Measurements from ENCODE around the gene RHOF.

DNA sequence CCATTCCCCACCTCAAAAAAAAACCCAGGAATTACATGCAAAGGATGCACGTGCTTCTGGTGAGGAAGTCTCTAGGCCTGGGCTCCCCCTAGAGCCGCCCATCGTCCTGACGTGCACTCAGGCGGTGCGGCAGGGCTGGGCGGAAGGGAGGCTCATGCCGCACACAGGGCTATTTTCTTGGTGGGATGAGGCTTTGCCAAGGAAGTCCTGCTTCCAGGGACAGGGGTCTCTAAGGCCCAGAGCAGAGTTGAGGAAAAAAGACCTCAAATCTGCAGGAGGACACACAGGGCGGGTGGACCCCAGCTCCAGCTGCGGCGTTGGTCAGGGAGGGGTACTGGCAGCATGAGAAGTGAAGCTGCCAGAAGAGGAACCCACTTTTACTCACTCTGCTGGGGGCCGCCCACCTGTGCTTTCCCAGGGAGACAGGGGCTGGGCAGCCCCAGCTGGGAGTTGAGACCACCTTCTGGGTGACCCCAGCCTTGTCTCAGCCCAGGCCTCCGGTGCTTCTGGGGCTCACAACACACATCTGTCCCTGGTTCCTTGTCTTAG is 4.2 kb downstream of the RHOF start:
- peak in 1 of 4 donors; percentile 11 for TF ChIP-seq POLR2A (IDR thresholded peaks at IDR 0.05)
- TF ChIP-seq, protein P1, sequence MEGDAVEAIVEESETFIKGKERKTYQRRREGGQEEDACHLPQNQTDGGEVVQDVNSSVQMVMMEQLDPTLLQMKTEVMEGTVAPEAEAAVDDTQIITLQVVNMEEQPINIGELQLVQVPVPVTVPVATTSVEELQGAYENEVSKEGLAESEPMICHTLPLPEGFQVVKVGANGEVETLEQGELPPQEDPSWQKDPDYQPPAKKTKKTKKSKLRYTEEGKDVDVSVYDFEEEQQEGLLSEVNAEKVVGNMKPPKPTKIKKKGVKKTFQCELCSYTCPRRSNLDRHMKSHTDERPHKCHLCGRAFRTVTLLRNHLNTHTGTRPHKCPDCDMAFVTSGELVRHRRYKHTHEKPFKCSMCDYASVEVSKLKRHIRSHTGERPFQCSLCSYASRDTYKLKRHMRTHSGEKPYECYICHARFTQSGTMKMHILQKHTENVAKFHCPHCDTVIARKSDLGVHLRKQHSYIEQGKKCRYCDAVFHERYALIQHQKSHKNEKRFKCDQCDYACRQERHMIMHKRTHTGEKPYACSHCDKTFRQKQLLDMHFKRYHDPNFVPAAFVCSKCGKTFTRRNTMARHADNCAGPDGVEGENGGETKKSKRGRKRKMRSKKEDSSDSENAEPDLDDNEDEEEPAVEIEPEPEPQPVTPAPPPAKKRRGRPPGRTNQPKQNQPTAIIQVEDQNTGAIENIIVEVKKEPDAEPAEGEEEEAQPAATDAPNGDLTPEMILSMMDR (IDR thresholded peaks at IDR 0.05): no peak

All from esophagus squamous epithelium (tissue), 4 donors.